ENCODE measurements around the gene EFCAB6. TPM values are rescaled to one million over a fixed set of nuclear protein-coding genes. Genes with fewer than 3 reads are reported as not detected.

Gene EFCAB6
- total and polyA plus RNA-seq, 10 of the 15 experiments (the other 5 are each of a cell fraction or from before 2014, with no cell fraction given), result 0.05 to 0.42 (median 0.19) TPM

DNA sequence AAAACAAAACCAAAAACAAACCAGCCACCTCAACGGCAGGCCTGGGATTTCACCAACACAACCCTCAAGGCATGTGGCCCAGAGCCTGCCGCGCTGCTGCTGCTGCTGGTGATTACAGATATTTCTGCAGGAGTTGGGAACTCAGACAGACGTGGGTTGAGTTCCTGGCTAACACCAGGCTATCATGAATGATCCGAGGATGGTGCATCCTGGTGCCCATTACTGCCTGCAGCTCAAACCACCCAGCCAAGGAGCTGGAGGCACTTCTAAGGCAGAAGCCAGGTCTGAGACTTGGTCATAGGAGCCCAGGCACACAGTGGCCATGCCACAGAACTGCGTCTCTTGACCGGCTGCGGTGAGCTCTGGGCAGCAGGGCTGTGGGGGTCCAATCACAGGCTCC lies 248.5 kb downstream of the EFCAB6 start:
- Histone ChIP-seq H3K36me3 (ENCODE audit: control insufficient read depth in 2 of 2, insufficient read depth in 2 of 2, low read length in 1 of 2) (no peaks in the 10 kb centered on the region), H3K4me1 (ENCODE audit: control insufficient read depth, insufficient read depth, low read length) (no peaks in the 10 kb centered on the region), H3K9ac (ENCODE audit: control insufficient read depth, insufficient read depth, low read length) (no peak overlapping the region), H2AFZ (ENCODE audit: control insufficient read depth, low read depth, low read length) (no peak overlapping the region), H4K20me1 (ENCODE audit: control insufficient read depth, insufficient read depth) (no peaks in the 10 kb centered on the region), H3K4me2 (ENCODE audit: control insufficient read depth, insufficient read depth) (no peak overlapping the region), H3K9me3 (replicated peaks; ENCODE audit: control insufficient read depth, insufficient read depth, low read length) (no peaks in the 10 kb centered on the region), H3K4me3 (no peak overlapping the region), H3K27ac (ENCODE audit: control insufficient read depth, insufficient read depth) (no peak overlapping the region), H3K79me2 (ENCODE audit: control insufficient read depth, insufficient read depth, low read length) (no peaks in the 10 kb centered on the region), H3K27me3 (replicated peaks in 1 of 2; ENCODE audit: control insufficient read depth in 2 of 2, insufficient read depth in 2 of 2, low read length in 1 of 2) (no peaks in the 10 kb centered on the region)
- no peak for ATAC-seq
- RAD21 ChIA-PET (ENCODE audit: unreplicated experiment), result no interaction called here
- TF ChIP-seq HDAC6 (IDR thresholded peaks at IDR 0.05; ENCODE audit: unreplicated experiment) (no peak), CHD1 (IDR thresholded peaks at IDR 0.05; ENCODE audit: low read depth, low read length) (no peak), STAT1 (conservative IDR thresholded peaks at IDR 0.05) (no peak), SMAD1 (IDR thresholded peaks at IDR 0.05; ENCODE audit: low read depth, partially characterized antibody) (no peak), EGR1 (IDR thresholded peaks at IDR 0.05; ENCODE audit: borderline replicate concordance in 1 of 2, low read depth in 2 of 2, low read length in 2 of 2) (no peak)
- TF ChIP-seq, protein P1, sequence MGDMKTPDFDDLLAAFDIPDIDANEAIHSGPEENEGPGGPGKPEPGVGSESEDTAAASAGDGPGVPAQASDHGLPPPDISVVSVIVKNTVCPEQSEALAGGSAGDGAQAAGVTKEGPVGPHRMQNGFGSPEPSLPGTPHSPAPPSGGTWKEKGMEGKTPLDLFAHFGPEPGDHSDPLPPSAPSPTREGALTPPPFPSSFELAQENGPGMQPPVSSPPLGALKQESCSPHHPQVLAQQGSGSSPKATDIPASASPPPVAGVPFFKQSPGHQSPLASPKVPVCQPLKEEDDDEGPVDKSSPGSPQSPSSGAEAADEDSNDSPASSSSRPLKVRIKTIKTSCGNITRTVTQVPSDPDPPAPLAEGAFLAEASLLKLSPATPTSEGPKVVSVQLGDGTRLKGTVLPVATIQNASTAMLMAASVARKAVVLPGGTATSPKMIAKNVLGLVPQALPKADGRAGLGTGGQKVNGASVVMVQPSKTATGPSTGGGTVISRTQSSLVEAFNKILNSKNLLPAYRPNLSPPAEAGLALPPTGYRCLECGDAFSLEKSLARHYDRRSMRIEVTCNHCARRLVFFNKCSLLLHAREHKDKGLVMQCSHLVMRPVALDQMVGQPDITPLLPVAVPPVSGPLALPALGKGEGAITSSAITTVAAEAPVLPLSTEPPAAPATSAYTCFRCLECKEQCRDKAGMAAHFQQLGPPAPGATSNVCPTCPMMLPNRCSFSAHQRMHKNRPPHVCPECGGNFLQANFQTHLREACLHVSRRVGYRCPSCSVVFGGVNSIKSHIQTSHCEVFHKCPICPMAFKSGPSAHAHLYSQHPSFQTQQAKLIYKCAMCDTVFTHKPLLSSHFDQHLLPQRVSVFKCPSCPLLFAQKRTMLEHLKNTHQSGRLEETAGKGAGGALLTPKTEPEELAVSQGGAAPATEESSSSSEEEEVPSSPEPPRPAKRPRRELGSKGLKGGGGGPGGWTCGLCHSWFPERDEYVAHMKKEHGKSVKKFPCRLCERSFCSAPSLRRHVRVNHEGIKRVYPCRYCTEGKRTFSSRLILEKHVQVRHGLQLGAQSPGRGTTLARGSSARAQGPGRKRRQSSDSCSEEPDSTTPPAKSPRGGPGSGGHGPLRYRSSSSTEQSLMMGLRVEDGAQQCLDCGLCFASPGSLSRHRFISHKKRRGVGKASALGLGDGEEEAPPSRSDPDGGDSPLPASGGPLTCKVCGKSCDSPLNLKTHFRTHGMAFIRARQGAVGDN (IDR thresholded peaks at IDR 0.05), result no peak
- CTCF ChIA-PET, result no interaction called here
- FAIRE-seq, result no peak
- BruUV-seq (replicated peaks), result no TSS peak
- POLR2A ChIA-PET, result no interaction called here
- 72% methylated on average over 8 of the region's 8 CpGs for WGBS (ENCODE audit: insufficient coverage, insufficient replicate concordance, low lambda C conversion rate, missing lambda C conversion rate)
- no peak for DNase-seq (ENCODE audit: low read depth, low spot score)
- in situ Hi-C loops (cut with MboI) (no loop called here), intact Hi-C loops (cut with micrococcal nuclease; ENCODE audit: unreplicated experiment) (no loop called here)
- SMC1A ChIA-PET (ENCODE audit: uncharacterized antibody, unreplicated experiment), result no interaction called here

Data from GM12878 (cell line).